Hematopoietic multipotent progenitor cell treated with erythropoietin and hydrocortisone succinate and interleukin-3 and kit ligand, for 15 days (in vitro differentiated cells): ENCODE data around the gene TRIM43B.
"Not testable (repeated sequence)": the region's sequence is repeated elsewhere in the genome, so short reads cannot be mapped to it uniquely, and the experiment has no call there.

ENCODE experiments used
- DNase-seq: peaks from one replicate; pipeline ENCODE4 v3.0.0-alpha.2; 2015; ENCODE audit warnings: low spot score

The TRIM43B gene

DNA sequence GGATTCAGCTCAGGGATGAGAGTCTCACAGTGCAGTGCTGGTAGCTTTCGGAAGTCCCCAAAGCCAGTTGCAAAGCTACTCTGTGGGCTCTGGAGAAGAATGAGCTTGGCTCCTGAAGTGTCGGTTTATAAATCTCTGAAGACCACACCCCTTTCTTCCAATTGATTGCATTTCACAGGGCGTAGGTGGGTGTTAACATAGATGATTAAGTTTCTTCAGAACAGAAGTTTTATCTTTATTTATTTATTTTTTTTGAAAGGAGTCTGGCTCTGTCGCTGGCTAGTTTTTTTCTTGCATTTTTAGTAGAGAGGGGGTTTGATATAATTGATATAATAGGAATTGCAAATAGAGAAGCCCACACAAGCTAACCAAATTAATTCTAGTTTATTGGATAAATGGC is at the start of gene TRIM43B:
TRIM43B (minus strand) TSS at position 101 of the 400 bp plus-strand sequence. CDS start 2,040 bp downstream, outside the sequence.
- DNase-seq, result not testable (repeated sequence)

DNA sequence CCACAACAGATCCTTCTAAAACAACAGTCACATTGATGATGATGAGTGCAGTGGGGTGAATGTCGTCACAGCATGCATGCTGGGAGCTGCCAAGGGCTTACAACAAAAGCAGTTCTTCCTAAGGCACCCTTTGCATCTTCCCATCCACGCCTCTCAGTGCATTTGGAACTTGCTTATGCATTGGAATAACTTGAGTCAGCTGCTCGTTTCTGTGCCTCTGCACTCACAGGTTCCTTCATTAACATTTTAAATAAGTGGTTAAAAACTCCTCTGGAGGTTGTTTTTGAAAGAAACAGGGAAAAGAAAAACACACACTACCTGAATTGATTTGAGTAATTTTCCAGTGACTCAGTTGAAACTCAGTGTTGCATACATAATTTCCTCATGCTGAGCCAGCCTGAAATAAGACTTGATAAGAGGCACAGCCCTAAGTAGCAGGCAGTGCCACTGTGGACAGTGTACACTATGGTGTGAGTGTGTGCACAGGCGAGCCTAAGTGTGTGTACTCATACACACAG is 46.8 kb upstream of the TRIM43B start:
- no peak for DNase-seq

DNA sequence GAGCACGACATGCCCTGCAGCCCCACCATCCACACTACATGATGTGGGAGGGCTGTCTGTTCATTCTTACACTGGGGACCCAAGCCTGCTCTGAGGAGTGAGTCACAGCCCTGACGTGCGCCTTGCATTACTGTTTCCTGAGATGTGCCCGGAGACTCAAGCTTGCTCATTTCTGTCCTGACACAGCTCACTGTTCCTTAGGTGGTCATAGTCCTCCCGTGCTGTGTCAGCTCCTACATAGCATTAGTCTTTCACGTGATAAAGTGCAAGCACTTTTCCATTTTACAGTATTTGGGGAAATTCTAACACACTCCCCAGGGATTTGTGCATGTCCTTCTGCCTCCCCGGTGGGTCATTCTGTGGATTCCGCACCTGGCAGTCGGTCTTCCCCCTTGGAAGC is 46.2 kb upstream of the TRIM43B start:
- DNase-seq, result no peak

DNA sequence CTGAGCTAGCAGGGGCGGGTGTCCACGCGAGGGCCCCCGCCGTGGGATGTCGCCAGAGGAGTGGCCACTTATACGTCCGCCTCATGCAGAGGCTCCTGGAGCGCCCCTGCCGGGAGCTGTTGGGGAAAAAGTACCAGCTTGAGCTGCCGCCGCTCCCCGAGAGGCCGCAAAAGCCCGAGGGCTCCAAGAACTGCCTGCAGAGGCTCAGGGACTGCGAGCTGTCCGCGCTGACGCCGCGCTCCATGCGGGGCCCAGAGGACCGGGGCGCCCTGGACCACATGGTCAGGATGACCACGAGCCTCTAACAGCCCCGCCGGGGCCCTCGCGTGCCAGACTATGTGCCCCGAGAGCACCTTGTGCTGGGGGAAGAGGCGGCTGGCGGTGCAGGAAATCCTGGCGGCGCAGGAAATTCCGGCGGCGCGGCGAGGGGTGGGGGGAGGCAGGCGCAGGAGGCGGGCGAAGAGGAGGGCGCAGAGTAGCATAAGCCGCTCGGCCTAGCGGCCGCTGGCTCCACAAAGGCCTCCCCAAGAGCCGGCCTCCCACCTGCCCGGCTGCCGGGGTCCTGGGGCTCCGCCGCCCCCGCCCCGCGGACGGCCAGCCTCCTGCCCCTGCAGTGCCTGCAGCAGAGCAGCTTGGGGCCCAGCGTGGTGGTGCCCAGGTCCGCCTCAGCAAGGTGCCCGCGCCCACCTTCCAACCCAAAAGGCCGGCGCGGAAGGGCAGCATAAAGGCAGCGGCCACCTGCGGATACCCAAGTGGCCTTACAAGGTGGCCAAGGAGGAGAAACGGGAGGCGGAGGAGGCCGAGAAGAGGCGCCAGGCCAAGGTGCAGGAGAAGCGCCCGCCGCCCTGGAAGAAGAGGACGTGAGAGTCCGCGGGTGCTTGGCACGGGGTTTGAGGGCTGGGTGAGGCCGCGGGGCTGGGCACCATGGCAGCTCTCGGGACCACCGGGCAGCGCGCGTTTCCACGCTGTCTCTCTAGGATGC is 42.1 kb upstream of the TRIM43B start:
- no peak for DNase-seq

DNA sequence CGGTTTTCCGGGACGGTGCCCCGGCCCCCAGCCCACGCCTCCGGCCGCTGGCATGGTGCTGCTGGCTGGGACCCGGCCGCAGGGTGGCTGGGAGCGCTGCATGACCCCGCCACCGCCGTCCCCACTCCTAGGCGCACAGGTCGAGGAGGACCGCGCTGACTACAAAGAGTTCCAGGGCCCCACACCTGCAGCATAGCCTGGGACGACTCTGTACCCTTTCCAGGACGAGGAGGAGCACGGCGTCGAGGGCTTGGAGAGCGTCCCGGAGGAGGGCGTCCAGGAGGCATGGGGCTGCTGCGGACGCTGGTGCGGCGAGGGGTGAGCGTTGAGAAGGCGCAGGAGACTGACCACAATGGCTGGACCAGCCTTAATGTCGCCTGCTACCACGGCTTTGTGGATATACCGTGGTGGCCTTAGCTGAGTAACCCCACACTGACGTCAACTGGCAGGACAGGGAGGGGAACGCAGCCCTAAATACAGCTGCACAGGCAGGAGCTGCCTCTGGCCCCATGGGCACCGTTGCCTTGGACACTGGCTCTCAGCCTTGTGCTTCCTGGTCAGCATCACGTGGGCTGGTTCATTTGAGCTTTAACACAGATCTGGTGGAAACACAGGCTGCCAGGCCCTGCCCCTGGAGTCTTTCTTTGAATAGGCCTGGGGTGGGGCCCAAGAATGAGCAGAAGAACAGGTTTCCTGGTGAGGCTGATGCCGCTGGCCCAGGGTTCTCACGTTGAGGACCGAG is 40.9 kb upstream of the TRIM43B start:
- DNase-seq, result no peak

DNA sequence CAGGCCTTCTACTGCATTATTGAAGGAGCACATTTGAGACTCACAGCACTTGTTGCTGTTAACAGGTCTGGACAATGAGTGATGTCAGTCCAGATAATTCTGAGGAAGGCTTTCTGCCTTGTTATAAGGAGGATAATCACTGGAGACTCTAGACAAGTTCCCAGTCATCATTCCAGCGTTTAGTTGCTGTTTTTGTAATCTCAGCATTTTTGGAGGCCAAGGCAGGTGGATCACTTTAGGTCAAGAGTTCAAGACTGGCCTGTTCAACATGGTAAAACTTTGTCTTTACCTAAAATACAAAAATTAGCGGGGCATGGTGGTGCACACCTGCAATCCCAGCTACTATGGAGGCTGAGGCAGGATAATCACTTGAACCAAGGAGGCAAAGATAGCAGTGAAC is 39.6 kb upstream of the TRIM43B start:
- DNase-seq, result no peak

DNA sequence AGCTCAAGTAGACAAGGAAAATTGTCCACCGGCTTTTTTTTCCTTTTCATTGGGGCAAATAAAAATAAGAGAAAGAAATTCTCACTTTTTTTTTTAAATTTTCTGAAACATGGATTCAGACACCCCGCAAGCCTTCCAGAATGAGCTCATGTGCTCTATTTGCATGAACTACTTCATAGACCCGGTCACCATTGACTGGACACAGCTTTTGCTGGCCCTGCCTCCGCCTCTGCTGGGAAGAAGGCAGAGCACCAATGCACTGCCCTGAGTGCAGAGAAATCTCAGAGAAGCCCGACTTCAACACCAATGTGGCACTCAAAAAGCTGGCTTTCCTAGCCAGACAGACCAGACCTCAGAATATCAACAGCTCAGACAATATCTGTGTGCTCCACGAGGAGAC is 30.2 kb upstream of the TRIM43B start:
- no peak for DNase-seq

DNA sequence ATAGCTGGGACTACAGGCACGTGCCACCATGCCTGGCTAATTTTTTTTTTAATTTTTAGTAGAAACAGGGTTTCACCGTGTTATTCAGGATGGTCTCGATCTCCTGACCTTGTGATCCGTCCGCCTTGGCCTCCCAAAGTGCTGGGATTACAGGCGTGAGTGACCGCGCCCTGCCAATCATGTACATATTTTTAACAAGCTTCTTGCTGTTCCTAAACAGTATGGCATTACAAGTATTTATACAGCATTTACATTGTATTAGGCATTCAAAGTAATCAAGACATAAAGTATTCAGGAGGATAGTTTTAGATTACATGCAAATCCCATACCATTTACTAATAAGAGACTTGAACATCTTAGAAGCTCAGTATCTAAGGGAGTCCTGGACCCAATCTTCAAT is 29.7 kb upstream of the TRIM43B start:
- DNase-seq, result not testable (repeated sequence)

DNA sequence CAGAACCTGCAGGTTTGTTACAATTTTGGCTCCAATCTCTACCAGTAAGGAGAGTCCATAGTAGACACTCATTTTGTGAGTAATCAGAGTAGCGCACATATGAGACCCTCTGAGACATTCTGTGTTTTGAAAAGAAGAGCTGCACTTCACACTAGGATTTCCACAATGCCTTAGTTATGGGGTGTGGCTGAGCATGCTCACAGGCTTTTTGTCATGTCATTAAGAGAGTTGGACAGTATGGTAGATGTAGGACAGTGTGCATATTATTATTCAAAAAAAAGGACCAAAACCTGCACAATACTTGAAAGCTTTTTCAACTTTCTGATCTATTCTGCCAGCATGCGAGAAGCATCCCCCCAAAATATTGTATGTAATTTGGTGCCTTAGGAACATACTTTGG is 24.9 kb upstream of the TRIM43B start:
- no peak for DNase-seq

DNA sequence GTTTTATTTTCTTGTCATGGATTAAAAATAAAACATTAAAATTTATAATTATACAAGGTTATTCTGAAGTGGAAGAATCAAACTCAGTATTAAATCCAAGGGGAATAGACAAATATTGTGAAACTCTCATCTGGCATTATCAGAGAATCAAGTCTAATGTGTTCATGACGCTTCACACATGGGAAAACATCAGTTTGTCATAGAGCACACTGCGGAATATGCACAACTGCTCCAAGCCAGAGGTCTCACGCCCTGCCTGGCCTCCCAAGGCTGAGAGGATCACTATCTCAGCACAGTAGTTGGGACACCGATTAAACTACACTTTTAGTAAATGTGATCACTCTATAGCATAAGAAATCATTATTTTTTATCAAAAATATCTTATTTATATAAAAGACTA is 20.7 kb upstream of the TRIM43B start:
- DNase-seq, result no peak

DNA sequence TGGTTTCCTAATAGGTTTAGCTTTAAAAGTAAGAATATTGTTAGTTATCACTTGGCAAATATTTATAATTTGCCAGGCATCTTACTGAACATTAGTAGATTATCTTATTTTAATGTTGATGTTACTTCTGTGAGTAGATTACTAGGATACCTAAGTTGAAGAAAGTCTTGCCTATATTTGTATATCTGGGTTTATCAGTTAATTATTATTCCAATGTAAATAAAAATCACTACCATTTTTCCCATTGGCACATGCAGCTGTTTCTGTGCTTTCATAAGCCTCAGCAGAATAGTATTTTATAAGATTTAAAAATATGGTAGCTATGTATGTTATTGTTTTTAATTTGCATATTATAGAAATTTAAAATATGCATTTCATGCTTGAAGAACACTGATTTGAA is 16.3 kb upstream of the TRIM43B start:
- DNase-seq, result no peak

DNA sequence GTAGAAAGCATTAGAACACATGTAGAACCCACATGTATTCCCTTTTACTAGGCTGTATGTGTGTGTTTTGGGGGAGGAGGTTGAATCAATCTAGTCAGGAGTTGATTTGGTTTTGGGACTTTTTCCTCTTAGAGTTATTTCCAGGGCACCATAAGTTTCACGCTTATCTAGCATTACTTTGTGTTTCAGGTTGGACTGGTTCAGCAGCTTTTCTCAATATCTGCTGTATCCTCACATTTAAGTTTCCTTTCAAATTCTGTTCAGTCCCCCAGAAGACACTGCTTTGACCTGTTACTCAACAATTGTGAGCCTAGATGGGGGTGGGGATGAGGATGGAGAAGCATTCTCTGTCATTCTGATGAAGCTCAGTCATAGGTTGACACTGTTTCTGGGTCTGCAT is 7.5 kb upstream of the TRIM43B start:
- DNase-seq, result not testable (repeated sequence)

DNA sequence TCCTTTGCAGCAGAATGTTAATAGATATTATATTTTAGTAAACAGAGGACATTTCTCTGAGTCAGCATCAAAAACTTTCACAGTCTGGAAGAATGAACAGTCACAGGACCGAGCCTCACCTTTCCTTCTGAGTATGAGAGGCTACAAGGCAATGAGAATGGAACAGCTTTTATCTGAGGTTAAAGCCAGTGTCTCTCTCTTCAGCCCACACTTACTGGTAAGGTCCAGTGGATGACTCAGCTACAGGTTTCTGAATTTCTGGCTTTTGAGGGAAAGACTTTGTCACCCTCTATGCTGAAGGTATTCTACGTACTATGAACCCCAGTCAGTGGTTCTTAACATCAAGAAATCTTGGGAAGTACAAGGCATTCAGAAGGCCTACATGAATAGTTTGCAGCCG is 9.5 kb downstream of the TRIM43B start:
- not testable (repeated sequence) for DNase-seq

DNA sequence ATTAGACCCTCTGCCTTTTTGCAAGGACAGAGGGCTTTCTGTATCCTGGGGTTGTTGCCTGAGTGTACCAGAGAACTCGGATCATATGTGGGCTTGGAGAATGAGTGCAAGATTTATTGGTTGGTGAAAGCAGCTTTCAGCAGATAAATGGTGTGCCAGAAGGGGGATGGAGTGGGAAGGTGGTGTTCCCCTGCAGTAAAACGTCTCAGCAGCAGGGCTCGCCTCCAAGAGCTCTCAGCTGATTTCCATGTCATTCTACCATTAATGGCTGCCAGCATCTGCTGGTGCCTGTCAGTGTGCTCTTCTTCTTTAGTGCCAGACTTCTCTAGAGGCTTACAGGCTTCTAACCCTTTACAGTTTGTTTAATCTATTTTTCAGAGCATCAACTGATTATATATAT is 16.6 kb downstream of the TRIM43B start:
- DNase-seq, result not testable (repeated sequence)

DNA sequence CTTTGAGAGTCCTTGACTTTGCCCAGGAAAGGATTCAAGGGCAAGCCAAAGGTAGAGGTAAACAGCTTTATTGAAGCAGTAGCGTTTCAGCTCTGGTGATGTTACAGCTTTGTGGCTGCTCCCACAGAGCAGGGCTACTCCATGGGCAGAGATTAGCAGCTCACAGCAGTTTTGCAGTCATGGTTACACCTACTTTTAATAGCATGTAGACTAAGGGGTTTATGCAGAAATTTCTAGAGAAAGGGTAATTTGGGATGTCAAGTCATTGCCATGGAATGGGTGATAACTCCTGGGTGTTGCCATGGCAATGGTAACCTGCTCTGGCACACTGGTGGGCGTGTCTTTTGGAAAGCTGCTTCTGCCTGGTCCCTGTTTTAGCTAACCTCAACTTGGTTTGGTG is 18.0 kb downstream of the TRIM43B start:
- DNase-seq, result not testable (repeated sequence)

DNA sequence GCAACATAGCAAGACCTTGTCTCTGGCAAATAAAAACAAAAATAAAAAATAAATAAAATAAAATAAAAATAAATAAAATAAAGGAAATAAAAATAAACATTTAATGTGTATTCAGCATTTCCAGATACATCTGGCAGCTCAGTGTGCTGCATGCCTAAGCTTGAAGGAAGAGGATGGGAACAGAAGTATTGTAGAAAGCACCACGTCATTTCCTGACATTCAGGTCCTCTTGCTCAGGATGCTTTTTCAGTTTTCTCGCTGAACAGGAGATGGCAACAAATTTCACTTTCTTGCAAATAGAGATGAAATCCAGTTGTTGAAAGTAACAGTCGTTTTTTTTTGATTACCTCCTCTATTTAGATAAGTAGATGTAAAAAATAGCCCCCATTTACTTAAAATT is 21.3 kb downstream of the TRIM43B start:
- DNase-seq, result not testable (repeated sequence)

DNA sequence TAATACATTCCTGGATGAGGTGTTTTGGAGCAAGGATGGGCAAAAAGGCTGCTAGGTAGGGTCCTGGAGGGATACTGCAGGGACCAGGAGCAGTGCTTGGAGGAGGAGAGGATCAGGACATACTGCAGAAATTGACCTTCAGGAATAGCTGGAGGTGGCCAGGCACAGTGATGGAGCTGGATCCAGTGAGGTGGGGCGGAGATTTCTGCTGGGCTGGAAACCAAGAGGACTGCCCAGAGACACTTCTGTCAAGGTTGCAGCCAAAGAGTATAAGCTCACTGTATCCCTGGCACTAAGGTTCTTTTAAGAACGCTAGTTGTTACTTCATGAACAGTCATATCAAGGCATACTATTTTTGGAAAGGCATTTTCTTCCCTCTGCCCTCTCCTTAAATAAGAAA is 39.2 kb downstream of the TRIM43B start:
- DNase-seq, result not testable (repeated sequence)

DNA sequence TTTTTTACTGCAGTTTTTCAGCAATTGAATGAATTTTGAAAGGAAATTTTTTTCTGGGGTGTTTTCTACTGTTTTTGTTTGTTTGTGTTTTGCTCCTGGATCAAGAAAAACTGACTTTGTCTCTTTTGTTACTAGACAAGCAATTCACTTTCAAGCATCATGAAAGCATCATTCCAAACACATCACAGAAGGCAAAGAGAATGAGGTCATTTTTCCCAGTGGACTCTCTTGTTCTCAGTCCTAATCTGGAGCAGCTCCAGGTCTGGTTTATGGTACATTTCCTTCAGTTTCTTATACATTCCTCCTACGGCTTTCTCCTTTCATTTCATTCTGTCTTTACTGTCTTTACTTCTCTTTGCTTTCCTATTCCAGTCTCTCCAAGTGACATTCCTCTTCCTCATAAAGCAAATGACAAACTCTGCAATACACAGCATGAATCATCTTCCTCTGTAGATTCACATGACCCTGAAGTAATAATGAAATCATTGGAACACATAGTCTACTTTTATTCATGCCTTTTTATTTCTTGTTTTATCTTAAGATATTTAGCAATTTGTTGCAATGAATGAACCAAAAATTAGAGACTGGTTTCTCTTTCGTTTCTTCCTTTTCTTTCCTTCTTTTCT is 42.0 kb downstream of the TRIM43B start:
- DNase-seq, result not testable (repeated sequence)

DNA sequence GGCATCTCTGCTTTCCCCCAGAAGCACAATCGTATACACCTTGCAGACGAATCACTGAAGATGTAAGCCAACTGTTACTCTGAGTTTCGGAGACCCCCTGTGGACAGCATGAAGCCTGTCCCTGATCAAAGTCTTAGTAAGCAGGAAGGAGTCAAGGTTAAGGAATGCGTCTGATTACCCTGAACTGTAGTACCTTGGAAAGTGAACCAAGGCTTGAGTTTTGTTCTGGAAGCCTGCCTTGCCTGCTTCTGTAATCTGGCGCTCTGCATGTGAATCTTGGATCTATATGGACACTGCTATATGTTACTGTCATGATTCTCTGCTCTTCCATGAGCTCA is 48.7 kb downstream of the TRIM43B start:
- not testable (repeated sequence) for DNase-seq

DNA sequence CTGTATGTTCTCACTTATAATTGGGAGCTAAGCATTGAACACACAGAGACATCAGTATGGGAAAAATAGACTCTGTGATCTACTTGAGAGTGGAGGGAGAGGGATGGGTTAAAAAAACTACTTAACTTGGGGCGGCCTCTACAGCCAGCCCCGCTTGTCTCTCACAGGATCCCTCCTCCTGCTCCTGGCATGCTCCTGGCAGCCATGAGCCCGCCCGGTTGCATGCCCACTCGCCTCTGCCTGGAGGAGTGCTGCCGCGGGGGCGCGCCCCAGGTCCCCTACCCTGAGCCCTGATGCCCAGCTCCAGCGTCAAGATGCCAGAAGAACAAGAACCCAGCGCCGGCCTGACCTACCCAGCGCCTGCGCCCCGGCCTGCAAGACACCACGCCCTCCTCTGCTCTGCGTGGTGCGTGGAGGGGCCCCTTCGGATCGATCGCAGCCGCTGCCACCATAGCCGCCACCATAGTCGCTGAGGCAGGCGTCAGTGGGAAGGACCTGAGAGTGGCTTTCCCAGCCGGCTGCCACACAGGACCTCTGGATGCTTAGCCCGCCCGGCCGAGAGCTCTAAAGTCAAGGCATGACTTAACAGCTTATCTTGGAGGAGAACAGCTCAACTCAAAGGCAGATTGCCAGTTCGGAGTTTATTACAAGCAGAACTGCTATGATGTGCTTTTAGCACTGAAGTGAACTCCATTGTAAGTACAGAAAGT is 49.2 kb downstream of the TRIM43B start:
- not testable (repeated sequence) for DNase-seq

DNA sequence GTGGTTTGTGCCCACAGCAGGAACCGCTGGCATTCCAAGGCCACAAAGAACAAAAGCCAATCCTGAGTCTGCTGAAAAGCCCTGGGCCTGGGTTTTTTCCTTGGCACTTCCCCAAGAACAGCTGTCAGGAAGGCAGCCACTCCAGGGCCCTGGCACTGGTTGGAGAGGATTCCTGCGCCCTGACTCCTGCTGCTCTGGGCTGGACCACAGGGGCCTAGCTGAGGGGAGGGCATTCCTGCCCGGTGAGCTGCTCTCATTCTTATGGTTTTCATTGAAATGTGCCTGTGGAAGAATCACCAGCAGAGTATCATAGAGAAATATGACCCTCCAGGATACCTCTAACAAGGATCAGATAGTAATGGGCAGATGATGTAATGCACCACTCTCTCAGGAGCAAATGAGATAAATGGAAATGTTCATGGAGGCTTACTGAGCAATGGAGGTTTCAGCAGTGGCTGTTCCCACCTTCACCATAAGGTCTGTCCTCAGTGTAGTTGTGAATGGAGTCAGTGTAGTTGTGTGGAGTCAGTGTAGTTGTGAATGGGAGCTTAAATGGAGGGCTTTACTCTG is 50.0 kb downstream of the TRIM43B start:
- not testable (repeated sequence) for DNase-seq
